HFF-Myc (cell line): ENCODE measurements around the gene SLC25A18.
A peak's percentile ranks its signal among the peaks of the same experiment; 100 is the strongest.
"Not testable (repeated sequence)": the region's sequence is repeated elsewhere in the genome, so short reads cannot be mapped to it uniquely, and the experiment has no call there.

Experiments used
- DNase-seq: peaks from one replicate; pipeline ENCODE4 v3.0.0-alpha.2; 2011; ENCODE audit warnings: low read depth; ENCODE audit errors: extremely low read depth
- H3K4me3 ChIP-seq: replicated peaks from 2 replicates; pipeline ENCODE4 v1.5.1; 2011; ENCODE audit warnings: low read depth, mild to moderate bottlenecking, control low read depth, low read length
- TF ChIP-seq, protein P1 (sequence below): IDR thresholded peaks from 2 replicates; pipeline ENCODE4 v1.5.1; 2012; ENCODE audit warnings: mild to moderate bottlenecking, low read depth, low read length, control low read depth; ENCODE audit errors: missing control alignments

Gene SLC25A18

DNA sequence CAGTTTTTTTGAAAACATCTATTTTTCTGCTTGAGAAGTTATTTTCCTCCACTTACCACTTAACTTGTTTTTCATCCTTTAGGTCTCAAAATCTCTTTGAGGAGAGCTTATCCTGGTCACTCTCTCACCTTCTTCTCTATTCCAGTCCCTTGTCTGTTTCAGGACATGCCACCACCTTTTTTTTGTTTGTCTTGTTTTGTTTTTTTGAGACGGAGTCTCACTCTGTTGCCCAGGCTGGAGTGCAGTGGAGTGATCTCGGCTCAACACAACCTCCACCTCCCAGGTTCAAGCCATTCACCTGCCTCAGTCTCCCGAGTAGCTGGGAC is 70.7 kb downstream of the SLC25A18 start:
- no peak overlapping the region for H3K4me3 ChIP-seq
- TF ChIP-seq, protein P1, sequence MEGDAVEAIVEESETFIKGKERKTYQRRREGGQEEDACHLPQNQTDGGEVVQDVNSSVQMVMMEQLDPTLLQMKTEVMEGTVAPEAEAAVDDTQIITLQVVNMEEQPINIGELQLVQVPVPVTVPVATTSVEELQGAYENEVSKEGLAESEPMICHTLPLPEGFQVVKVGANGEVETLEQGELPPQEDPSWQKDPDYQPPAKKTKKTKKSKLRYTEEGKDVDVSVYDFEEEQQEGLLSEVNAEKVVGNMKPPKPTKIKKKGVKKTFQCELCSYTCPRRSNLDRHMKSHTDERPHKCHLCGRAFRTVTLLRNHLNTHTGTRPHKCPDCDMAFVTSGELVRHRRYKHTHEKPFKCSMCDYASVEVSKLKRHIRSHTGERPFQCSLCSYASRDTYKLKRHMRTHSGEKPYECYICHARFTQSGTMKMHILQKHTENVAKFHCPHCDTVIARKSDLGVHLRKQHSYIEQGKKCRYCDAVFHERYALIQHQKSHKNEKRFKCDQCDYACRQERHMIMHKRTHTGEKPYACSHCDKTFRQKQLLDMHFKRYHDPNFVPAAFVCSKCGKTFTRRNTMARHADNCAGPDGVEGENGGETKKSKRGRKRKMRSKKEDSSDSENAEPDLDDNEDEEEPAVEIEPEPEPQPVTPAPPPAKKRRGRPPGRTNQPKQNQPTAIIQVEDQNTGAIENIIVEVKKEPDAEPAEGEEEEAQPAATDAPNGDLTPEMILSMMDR, result no peak

DNA sequence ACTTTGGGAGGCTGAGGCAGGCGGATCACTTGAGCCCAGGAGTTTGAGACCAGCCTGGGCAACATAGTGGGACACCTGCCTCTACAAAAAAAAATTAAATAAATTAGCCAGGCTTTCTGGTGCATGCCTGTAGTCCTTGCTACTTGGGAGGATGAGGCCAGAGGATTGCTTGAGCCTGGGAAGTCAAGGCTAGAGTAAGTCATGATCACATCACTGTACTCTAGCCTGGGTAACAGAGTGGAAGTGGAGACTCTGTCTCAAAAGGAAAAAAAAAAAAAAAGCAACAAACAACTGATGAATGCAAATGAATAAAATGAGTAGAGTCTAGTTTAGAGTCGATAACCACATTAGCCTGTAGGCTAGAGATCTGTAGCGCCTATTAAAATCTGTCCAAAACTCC is 71.4 kb downstream of the SLC25A18 start:
- TF ChIP-seq, protein P1, result no peak
- H3K4me3 ChIP-seq, result no peak overlapping the region
- no peak for DNase-seq

More for the DNA sequence above, 70.7 kb downstream of the SLC25A18 start:
- no peak for DNase-seq

DNA sequence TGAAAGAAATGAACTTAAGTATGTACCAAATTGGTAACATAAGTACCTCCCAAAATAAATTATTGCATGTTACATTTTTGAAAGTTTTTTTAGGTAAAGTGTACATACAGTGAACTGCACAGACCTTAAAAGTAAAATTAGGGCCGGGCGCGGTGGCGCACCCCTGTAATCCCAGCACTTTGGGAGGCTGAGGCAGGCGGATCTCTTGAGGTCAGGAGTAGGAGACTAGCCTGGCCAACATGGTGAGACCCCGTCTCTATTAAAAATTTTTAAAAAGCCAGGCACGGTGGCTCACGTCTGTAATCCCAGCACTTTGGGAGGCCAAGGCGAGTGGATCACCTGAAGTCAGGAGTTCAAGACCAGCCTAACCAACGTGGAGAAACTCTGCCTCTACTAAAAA is 73.6 kb downstream of the SLC25A18 start:
- not testable (repeated sequence) for DNase-seq, H3K4me3 ChIP-seq

DNA sequence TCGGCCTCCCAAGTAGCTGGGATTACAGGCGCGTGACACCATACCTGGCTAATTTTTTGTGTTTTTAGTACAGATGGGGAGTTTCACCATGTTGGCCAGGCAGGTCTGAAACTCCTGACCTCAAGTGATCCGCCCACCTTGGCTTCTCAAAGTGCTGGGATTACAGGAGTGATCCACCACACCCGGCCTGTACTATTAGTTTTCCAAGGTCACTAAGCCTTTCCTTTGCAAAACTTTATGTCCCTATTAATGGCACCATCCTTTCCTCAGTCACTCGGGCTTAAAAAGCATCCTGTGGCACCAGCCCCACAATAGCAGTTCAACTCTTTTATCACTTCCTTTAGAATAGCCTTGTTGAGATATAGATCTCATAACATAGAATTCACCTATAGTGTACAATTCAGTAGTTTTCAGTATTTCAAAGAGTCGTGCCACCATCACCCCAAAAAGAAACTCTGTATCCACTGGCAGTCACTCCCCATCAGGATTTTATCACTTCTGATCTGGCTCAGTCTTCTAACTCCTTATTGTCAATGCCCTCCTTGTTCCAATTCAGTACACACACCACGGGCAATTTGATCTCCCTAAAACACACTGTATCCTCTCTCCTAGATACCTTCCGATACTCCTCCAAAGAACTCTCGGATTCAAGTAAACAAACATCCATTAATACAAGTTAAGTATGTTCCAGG is 74.3 kb downstream of the SLC25A18 start:
- TF ChIP-seq, protein P1, result no peak
- H3K4me3 ChIP-seq, result peak overlapping the region; percentile 68
- no peak for DNase-seq

DNA sequence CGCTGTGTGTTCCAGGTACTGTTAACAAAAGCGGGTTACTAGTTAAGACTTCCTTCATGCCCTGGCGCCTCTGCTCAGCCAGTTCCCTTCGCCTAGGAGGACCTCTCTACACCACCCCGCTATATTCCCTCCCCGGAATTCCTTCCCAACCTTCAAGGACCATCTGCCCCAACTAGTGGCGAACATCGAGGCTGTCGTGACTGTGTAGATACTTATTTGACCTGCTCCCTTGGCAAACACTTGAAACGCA is 74.8 kb downstream of the SLC25A18 start:
- TF ChIP-seq, protein P1, result no peak
- DNase-seq, result peak; percentile 51
- H3K4me3 ChIP-seq, result peak overlapping the region; percentile 68

DNA sequence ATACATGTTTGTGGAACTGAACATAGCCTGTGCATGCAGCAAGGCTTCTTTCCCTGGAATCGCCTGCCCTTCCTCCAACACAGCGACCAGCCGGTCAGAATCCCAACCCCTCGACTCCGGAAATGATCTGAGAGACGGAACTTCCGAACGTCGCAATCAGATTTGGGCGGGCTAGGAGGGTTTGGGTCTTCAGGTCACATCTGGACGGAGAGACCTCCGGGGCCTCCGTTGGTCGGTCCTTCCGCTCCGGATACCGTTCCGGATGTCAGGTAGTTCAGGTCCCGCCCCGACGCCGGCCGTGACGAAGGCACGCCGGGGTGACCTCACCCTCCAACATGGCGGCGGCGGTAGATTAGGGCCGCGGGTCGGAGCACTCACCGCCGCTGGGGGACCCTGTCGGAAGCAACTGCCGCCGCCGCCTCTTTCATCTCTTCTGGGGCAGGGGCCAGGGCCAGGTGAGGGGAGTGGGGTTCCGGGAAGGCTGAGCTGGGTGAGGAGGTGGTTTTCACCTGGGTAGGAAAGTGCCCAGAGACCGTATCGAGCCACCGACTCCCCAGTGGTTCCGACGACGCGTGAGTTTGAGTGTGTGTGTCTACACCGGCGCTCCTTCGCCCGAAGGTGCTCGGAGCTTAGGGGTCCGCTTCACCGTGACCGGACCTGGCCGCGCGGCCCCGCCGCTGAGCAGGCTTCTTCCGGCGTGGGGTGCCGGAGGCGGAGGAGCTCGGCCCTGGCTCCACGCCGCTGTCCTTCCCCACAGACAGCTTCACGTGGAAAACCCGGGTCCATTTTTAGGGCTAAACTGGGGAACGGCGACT is 75.3 kb downstream of the SLC25A18 start, which contains the start of gene BCL2L13:
BCL2L13 (plus strand) TSS at position 326 of the 815 bp plus-strand sequence. CDS start 16,955 bp downstream, outside the sequence.
- peak within 1 kb of the TSS; percentile 68 for H3K4me3 ChIP-seq
- peak; percentile 91 for DNase-seq
- TF ChIP-seq, protein P1, result no peak

DNA sequence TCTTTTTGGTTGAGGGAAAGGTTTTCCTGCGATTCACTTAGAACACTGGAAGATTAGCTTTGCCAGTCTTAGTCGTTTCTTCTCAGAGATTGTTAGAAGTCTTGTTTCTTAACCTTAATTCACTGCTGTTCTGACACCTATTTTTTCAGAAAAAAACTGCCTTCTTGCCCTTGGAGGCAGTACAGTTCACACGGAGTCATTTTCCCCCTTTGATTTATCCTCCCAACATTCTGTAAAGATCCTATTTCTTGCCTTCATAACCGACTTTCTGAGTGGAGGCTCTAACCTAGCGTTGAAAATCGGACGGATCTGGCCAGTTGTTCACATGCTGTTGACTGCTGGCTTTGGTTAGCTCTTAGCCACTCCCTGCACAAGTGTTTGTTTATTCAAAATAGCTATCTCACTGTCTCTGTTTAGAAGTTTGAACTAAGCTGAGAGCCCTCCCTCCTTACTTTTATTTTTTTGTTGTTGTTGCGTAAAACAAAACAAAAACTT is 76.0 kb downstream of the SLC25A18 start:
- H3K4me3 ChIP-seq, result peak overlapping the region; percentile 68
- DNase-seq, result no peak
- TF ChIP-seq, protein P1, result no peak
